Measurements from ENCODE around the gene GLIS2.

GLIS2 gene

DNA sequence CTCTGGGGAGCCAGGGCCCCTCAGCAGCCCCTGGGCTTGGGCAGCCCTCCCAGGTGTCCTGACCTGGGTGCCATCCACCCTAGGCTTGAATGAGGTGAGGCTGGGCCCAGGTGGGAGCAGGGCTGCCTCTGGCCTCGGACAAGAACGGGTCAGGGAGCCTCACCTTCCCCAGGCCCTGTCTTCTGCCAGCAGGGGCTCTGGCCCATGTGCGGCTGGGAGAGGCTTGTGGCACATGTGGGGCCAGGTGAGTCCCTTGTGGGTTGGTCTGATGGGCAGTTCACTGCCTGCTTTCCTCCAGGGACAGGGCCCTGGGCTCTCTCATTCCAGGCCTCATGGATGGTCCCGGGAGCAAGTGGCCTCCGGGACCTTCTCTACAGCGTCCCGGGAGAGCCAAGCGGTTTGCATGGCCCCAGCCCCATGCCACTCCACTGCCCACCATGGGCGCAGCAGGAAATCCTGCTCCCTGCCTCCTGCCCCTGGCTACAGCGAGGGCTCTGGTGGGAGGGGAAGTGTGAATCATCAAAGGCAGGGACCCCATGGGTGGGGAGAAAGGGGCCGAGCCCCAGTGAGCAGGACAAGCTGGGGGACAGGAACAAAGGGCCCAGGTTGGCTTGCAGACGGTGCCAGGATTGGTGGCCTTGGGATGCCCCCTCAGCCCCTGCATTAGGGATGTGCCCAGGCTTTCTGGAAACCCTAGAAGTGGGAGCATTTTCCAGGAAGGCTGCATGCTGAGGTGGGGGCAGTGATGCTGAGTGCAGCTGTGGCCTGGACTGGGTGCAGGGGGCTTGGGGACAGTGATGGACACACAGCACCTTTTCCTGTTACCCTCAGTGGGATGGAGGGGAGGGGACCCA lies 68.0 kb downstream of the GLIS2 start:
- TF ChIP-seq, protein P1, sequence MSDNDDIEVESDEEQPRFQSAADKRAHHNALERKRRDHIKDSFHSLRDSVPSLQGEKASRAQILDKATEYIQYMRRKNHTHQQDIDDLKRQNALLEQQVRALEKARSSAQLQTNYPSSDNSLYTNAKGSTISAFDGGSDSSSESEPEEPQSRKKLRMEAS (IDR thresholded peaks at IDR 0.05; ENCODE audit: low read depth, low read length), result no peak
- TF ChIP-seq MYC (IDR thresholded peaks at IDR 0.05; ENCODE audit: low read depth, low read length) (no peak), POLR2A (IDR thresholded peaks at IDR 0.05; ENCODE audit: extremely low read depth, insufficient read length) (no peak)
- TF ChIP-seq, protein P2, sequence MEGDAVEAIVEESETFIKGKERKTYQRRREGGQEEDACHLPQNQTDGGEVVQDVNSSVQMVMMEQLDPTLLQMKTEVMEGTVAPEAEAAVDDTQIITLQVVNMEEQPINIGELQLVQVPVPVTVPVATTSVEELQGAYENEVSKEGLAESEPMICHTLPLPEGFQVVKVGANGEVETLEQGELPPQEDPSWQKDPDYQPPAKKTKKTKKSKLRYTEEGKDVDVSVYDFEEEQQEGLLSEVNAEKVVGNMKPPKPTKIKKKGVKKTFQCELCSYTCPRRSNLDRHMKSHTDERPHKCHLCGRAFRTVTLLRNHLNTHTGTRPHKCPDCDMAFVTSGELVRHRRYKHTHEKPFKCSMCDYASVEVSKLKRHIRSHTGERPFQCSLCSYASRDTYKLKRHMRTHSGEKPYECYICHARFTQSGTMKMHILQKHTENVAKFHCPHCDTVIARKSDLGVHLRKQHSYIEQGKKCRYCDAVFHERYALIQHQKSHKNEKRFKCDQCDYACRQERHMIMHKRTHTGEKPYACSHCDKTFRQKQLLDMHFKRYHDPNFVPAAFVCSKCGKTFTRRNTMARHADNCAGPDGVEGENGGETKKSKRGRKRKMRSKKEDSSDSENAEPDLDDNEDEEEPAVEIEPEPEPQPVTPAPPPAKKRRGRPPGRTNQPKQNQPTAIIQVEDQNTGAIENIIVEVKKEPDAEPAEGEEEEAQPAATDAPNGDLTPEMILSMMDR (IDR thresholded peaks at IDR 0.05; ENCODE audit: low read depth, low read length), result no peak
- no peak overlapping the region for H3K4me3 ChIP-seq (ENCODE audit: low read depth, low read length)
- DNase-seq (ENCODE audit: low read depth), result no peak

DNA sequence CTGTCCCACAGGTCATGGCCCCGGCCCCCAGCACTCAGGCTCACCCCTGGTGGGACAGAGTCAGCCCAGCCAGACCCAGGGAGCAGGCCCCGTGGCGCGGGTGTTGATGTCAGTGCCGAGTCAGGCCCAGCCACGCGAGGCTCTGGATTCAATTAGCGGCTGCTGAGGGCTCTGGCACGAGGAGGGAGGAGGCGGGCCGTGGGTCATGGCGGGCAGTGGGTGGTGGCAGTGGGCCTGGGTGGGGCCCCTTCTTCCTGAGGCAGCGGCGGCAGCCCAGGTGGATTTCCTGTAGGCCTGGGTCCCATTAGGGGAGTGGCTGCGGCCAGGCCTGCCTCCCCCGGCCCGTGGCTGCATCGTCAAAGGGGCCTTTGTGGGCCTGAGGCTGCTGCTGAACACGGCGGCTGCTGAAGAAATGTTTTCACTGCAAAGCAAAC lies 68.7 kb downstream of the GLIS2 start:
- H3K4me3 ChIP-seq (ENCODE audit: low read depth, low read length), result no peak overlapping the region
- TF ChIP-seq, protein P1 (IDR thresholded peaks at IDR 0.05; ENCODE audit: low read depth, low read length), result no peak
- no peak for TF ChIP-seq POLR2A (IDR thresholded peaks at IDR 0.05; ENCODE audit: extremely low read depth, insufficient read length)
- TF ChIP-seq MYC (IDR thresholded peaks at IDR 0.05; ENCODE audit: low read depth, low read length), result no peak
- TF ChIP-seq, protein P2 (IDR thresholded peaks at IDR 0.05; ENCODE audit: low read depth, low read length), result no peak
- DNase-seq (ENCODE audit: low read depth), result peak; percentile 59

DNA sequence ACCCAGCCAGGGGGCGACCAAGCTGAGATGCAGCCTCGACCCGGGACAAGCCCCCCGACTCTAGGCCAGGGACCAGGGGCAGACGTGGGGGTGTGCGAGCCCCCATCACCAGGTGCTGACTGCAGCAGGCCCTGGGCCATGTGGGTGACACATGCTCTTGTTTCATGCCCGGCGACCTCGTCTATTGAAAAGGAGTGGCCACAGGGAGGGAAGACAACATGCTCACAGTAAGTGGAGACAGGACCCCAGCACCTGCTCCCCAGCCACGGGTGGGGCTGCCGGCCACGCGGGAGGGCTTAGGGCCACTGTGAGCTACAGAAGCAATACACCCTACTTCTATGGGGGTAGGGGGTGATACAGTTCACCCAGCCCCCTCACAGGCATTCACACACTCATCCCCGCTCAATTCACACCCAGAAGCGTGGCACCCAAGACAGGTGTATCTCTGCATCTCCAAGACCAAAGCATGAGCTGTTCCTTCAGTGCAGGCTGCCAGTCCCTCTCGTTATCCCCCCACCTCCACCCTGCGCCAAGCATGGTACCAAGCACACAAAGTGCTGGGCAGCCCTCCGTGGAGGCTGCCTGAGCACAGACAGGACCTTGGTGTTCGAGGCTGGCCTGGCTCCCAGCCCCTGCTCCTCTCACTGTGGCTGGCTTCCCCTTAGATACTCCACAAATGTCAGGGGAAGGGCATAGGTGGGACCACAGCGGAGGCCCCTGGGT lies 69.4 kb downstream of the GLIS2 start:
- no peak overlapping the region for H3K4me3 ChIP-seq (ENCODE audit: low read depth, low read length)
- no peak for DNase-seq (ENCODE audit: low read depth)
- TF ChIP-seq, protein P1 (IDR thresholded peaks at IDR 0.05; ENCODE audit: low read depth, low read length), result peak; percentile 46; the same call in 1 of the 2 replicates
- TF ChIP-seq POLR2A (IDR thresholded peaks at IDR 0.05; ENCODE audit: extremely low read depth, insufficient read length), result no peak

DNA sequence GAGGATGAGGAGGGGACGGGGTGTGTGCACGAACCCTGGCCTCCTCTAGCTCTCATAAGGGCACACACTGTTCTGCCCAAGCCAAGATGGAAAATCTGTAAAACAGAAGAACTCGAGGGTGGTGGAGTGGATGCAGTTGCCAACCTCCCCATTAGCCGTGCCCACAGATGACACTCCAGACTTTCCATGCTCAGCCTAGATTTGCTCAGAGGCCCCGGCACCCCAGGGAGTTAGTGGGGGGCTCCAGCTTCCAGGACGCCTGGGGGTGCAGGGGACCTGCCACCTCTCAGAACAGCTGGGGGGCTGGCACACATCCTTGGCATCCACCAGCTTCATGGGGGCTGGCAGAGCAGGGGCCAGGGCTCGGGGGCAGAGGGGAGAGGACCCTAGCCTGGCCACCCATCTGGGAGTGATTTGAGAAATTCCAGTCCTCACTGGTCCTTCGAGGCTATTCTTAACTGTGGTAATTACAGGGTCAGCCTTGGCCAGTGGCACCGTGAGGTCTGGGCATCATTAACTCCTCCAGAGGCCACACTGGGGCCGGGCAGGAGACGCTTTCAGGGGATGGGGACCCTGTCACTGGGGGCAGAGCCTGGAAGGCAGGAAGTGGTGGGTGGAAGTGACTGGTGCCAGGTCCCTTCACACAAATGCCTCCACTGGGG lies 70.1 kb downstream of the GLIS2 start:
- no peak for DNase-seq (ENCODE audit: low read depth)
- TF ChIP-seq, protein P1 (IDR thresholded peaks at IDR 0.05; ENCODE audit: low read depth, low read length), result no peak
- TF ChIP-seq POLR2A (IDR thresholded peaks at IDR 0.05; ENCODE audit: extremely low read depth, insufficient read length) (no peak), MYC (IDR thresholded peaks at IDR 0.05; ENCODE audit: low read depth, low read length) (no peak)
- TF ChIP-seq, protein P2 (IDR thresholded peaks at IDR 0.05; ENCODE audit: low read depth, low read length), result no peak
- no peak overlapping the region for H3K4me3 ChIP-seq (ENCODE audit: low read depth, low read length)

DNA sequence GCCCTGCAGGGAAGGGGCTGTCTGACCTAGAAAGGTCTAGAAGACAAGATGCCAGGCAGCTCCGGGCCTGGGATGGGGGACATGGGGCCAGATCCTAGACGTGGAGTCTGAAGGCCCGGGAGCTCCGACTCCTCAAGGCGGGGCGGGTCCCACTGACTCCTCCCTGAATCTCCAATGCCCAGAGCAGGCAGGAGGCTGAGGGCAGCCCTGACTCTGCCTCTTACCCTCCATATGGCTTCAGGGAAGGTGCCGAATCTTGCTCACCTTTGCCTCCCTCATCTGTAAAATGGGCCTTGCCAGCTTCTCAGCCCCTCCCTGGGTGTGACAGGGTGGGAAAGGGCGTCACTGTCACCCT lies 70.6 kb downstream of the GLIS2 start:
- H3K4me3 ChIP-seq (ENCODE audit: low read depth, low read length), result no peak overlapping the region
- TF ChIP-seq POLR2A (IDR thresholded peaks at IDR 0.05; ENCODE audit: extremely low read depth, insufficient read length) (no peak), MYC (IDR thresholded peaks at IDR 0.05; ENCODE audit: low read depth, low read length) (no peak)
- TF ChIP-seq, protein P2 (IDR thresholded peaks at IDR 0.05; ENCODE audit: low read depth, low read length), result no peak
- TF ChIP-seq, protein P1 (IDR thresholded peaks at IDR 0.05; ENCODE audit: low read depth, low read length), result no peak
- DNase-seq (ENCODE audit: low read depth), result no peak
